Hepatocyte (in vitro differentiated cells): Measurements from ENCODE around the gene CCL14.

Experiments
- CTCF ChIP-seq: fragments of 200-600 bp; sonication (generic); IDR thresholded peaks from 2 replicates; pipeline ENCODE4 v1.5.1; 2016; ENCODE audit warnings: antibody characterized with exemption, mild to moderate bottlenecking; ENCODE audit not compliant: poor library complexity
- EZH2 ChIP-seq: fragments of 200-600 bp; sonication (generic); IDR thresholded peaks from 2 replicates; pipeline ENCODE4 v1.6.1; 2016; ENCODE audit warnings: antibody characterized with exemption, mild to moderate bottlenecking, borderline replicate concordance

GRCh38 chr17:35981246-35981645 lies 5.3 kb downstream of the CCL14 start, which contains the start of gene CCL16:
- TF ChIP-seq CTCF (no peak), EZH2 (no peak)
